NB4 (cell line): ENCODE results near the gene WDFY4.

ENCODE experiments used
- CTCF ChIP-seq: IDR thresholded peaks from one replicate; pipeline ENCODE4 v1.5.1; 2012; ENCODE audit warnings: low read depth, low read length
- MAX ChIP-seq: IDR thresholded peaks from 2 replicates; pipeline ENCODE4 v1.6.1; 2011; ENCODE audit warnings: low read depth, low read length
- POLR2A ChIP-seq: IDR thresholded peaks from 2 replicates; pipeline ENCODE4 v1.6.1; 2011; ENCODE audit warnings: mild to moderate bottlenecking; ENCODE audit not compliant: insufficient read length; ENCODE audit errors: extremely low read depth

- TF ChIP-seq CTCF (no peak), MAX (peak; percentile 62; the same call in 1 of the 2 replicates), POLR2A (no peak)
These were observed 16.6 kb upstream of the WDFY4 start for GRCh38 chr10:48667960-48668590.
